ENCODE data around the gene PPP6R3.

PPP6R3 gene

GRCh38 chr11:68457216-68457897 lies 3.2 kb upstream of the PPP6R3 start:
- no peak for TF ChIP-seq FOXP2 (optimal IDR thresholded peaks at IDR 0.05; ENCODE audit: borderline replicate concordance, extremely low read depth, extremely low read length, insufficient read depth)
- TF ChIP-seq, protein P1, sequence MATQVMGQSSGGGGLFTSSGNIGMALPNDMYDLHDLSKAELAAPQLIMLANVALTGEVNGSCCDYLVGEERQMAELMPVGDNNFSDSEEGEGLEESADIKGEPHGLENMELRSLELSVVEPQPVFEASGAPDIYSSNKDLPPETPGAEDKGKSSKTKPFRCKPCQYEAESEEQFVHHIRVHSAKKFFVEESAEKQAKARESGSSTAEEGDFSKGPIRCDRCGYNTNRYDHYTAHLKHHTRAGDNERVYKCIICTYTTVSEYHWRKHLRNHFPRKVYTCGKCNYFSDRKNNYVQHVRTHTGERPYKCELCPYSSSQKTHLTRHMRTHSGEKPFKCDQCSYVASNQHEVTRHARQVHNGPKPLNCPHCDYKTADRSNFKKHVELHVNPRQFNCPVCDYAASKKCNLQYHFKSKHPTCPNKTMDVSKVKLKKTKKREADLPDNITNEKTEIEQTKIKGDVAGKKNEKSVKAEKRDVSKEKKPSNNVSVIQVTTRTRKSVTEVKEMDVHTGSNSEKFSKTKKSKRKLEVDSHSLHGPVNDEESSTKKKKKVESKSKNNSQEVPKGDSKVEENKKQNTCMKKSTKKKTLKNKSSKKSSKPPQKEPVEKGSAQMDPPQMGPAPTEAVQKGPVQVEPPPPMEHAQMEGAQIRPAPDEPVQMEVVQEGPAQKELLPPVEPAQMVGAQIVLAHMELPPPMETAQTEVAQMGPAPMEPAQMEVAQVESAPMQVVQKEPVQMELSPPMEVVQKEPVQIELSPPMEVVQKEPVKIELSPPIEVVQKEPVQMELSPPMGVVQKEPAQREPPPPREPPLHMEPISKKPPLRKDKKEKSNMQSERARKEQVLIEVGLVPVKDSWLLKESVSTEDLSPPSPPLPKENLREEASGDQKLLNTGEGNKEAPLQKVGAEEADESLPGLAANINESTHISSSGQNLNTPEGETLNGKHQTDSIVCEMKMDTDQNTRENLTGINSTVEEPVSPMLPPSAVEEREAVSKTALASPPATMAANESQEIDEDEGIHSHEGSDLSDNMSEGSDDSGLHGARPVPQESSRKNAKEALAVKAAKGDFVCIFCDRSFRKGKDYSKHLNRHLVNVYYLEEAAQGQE (IDR thresholded peaks at IDR 0.05; ENCODE audit: insufficient read depth in 1 of 2, low read depth in 2 of 2, low read length in 2 of 2), result no peak
- TF ChIP-seq SIN3A (IDR thresholded peaks at IDR 0.05; ENCODE audit: borderline replicate concordance, insufficient read depth, low read length), result no peak
- TF ChIP-seq POLR2AphosphoS5 (IDR thresholded peaks at IDR 0.05; ENCODE audit: low read depth, low read length), result no peak
- TF ChIP-seq TAF1 (IDR thresholded peaks at IDR 0.05; ENCODE audit: borderline replicate concordance, insufficient read depth, low read length), result no peak

- TF ChIP-seq, protein P1 (IDR thresholded peaks at IDR 0.05; ENCODE audit: insufficient read depth in 1 of 2, low read depth in 2 of 2, low read length in 2 of 2), result no peak
- TF ChIP-seq SIN3A (IDR thresholded peaks at IDR 0.05; ENCODE audit: borderline replicate concordance, insufficient read depth, low read length), result no peak
Measured at GRCh38 chr11:68457898-68458249, 2.7 kb upstream of the PPP6R3 start.

DNA sequence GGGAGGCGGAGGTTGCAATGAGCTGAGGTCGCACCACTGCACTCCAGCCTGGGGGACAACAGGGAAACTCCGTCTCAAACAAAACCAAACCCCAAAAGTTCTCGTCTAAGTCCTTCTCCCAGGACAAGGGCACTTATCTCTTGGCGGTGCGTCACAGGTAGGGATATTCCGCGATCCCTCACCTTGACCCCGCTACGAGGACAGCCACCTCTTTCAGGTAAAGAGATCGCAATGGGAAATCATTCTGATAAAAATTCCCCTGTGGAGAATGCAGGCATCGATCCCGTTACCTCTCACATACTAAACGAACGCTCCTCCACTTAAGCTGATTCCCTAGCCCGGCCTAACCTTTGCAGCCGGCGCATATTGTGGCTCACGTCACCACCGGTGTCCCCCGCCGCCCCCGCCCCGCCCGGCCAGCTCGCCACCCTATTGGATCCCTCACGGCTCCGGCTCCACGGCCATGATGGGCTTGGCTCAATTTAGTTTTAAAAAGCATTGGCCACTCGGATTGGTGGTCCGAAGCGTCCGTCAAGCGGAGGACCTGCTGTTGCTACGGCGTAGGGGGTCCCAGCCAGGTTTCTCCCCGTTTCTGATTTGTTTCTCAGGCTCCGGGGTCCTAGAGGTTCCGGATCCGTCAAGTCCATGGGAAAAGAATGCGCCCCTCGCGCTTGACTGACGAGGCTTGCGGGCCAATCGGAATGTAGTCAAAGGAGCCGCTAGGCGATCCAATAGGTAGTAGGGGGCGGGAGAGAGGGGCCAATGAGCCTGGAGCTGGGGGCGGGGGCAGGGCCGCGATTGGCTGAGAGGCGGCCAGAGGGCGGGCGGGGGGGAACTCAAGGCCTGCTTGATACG lies 439 bp upstream of the PPP6R3 start:
- TF ChIP-seq POLR2AphosphoS5 (IDR thresholded peaks at IDR 0.05; ENCODE audit: low read depth, low read length) (peak; percentile 8; the same call in 1 of the 2 replicates), SIN3A (IDR thresholded peaks at IDR 0.05; ENCODE audit: borderline replicate concordance, insufficient read depth, low read length) (no peak), FOXP2 (optimal IDR thresholded peaks at IDR 0.05; ENCODE audit: borderline replicate concordance, extremely low read depth, extremely low read length, insufficient read depth) (peak; percentile 20), TAF1 (IDR thresholded peaks at IDR 0.05; ENCODE audit: borderline replicate concordance, insufficient read depth, low read length) (peak; percentile 38; the same call in 1 of the 2 replicates)

- TF ChIP-seq SIN3A (IDR thresholded peaks at IDR 0.05; ENCODE audit: borderline replicate concordance, insufficient read depth, low read length) (no peak), POLR2AphosphoS5 (IDR thresholded peaks at IDR 0.05; ENCODE audit: low read depth, low read length) (no peak), FOXP2 (optimal IDR thresholded peaks at IDR 0.05; ENCODE audit: borderline replicate concordance, extremely low read depth, extremely low read length, insufficient read depth) (no peak), TAF1 (IDR thresholded peaks at IDR 0.05; ENCODE audit: borderline replicate concordance, insufficient read depth, low read length) (no peak)
- TF ChIP-seq, protein P1 (IDR thresholded peaks at IDR 0.05; ENCODE audit: insufficient read depth in 1 of 2, low read depth in 2 of 2, low read length in 2 of 2), result no peak
Measured at GRCh38 chr11:68461575-68461917, 994 bp downstream of the PPP6R3 start.

DNA sequence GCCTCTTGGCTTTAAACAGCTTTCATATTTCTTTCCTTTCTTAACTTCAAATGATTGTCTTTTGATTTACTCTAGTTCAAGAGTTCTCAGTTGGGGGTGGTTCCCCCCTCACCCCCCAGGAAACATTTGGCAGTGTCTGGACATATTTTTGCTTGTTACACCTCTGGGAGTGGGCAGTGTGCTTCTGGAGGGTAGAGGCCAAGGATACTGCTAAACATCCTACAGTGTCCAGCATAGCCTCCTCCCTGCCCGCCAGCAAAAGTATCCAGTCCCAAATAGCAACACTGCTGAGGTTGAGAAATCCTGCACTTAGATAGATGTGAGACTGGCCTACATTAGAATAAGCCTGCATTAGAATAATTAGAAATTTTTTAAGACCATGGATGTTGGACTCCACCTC lies 3.2 kb downstream of the PPP6R3 start:
- no peak for TF ChIP-seq TAF1 (IDR thresholded peaks at IDR 0.05; ENCODE audit: borderline replicate concordance, insufficient read depth, low read length)
- TF ChIP-seq, protein P1 (IDR thresholded peaks at IDR 0.05; ENCODE audit: insufficient read depth in 1 of 2, low read depth in 2 of 2, low read length in 2 of 2), result no peak
- TF ChIP-seq POLR2AphosphoS5 (IDR thresholded peaks at IDR 0.05; ENCODE audit: low read depth, low read length), result no peak
- TF ChIP-seq FOXP2 (optimal IDR thresholded peaks at IDR 0.05; ENCODE audit: borderline replicate concordance, extremely low read depth, extremely low read length, insufficient read depth), result no peak
- TF ChIP-seq SIN3A (IDR thresholded peaks at IDR 0.05; ENCODE audit: borderline replicate concordance, insufficient read depth, low read length), result no peak
